Coronary artery (tissue), 2 donors: ENCODE results near the gene GNAS-AS1.

Experiments
- DNase-seq: peaks from one replicate; pipeline ENCODE4 v3.0.0-alpha.2; 2017; ENCODE audit warnings: low spot score
- H3K27ac ChIP-seq, 2 donors: fragments of 200-600 bp; sonication (generic); one replicate each; pipeline ENCODE4 v1.5.1; 2016 to 2019
- H3K4me3 ChIP-seq: fragments of 200-600 bp; sonication (generic); 2 replicates; pipeline ENCODE4 v1.5.1; 2016; ENCODE audit warnings: mild to moderate bottlenecking, moderate library complexity
- CTCF ChIP-seq: fragments of 200-600 bp; sonication (generic); IDR thresholded peaks from one replicate; pipeline ENCODE4 v1.5.1; 2019; ENCODE audit warnings: antibody characterized with exemption

Gene GNAS-AS1

GRCh38 chr20:58850693-58851174 lies at the start of gene GNAS-AS1:
GNAS-AS1 (minus strand) TSS chr20:58850902.
- no peak for TF ChIP-seq CTCF
- Histone ChIP-seq H3K4me3 (peak within 1 kb of the TSS; percentile 70), H3K27ac (no peak within 1 kb of the TSS)
- no peak for DNase-seq

- Histone ChIP-seq H3K4me3 (no peak overlapping the region), H3K27ac (no peak overlapping the region)
- no peak for DNase-seq
- no peak for TF ChIP-seq CTCF
Observed at GRCh38 chr20:58900397-58900796, 49.7 kb upstream of the GNAS-AS1 start.

- TF ChIP-seq CTCF: no peak
- H3K27ac ChIP-seq: no peak overlapping the region
- no peak for DNase-seq
- no peak overlapping the region for H3K4me3 ChIP-seq
Observed at GRCh38 chr20:58899512-58899911, 48.8 kb upstream of the GNAS-AS1 start.

- peak overlapping the region; percentile 7 for H3K4me3 ChIP-seq
- TF ChIP-seq CTCF: no peak
- DNase-seq: no peak
- no peak overlapping the region for H3K27ac ChIP-seq
Observed at GRCh38 chr20:58898629-58899408, 48.1 kb upstream of the GNAS-AS1 start.

GRCh38 chr20:58897488-58897887 lies 46.8 kb upstream of the GNAS-AS1 start:
- H3K4me3 ChIP-seq: no peak overlapping the region

GRCh38 chr20:58896820-58897219 lies 46.1 kb upstream of the GNAS-AS1 start:
- Histone ChIP-seq H3K27ac (no peak overlapping the region), H3K4me3 (no peak overlapping the region)
- TF ChIP-seq CTCF: no peak
- no peak for DNase-seq

More at GRCh38 chr20:58897488-58897887, 46.8 kb upstream of the GNAS-AS1 start:
- DNase-seq: no peak
- H3K27ac ChIP-seq: peak overlapping the region; percentile 4 to 41
- no peak for TF ChIP-seq CTCF
